Tibial artery (tissue), 4 donors: Measurements from ENCODE around the gene FAM174C.

Experiments used
- DNase-seq, 2 donors: peaks; one replicate each; pipeline ENCODE4 v3.0.0-alpha.2; 2019
- H3K27ac ChIP-seq, 2 donors: fragments of 200-600 bp; sonication (generic) in 1 of 2; 1 replicate in 1 of 2; 2 replicates in 1 of 2; pipeline ENCODE4 v1.5.1; 2018 to 2019; ENCODE audit warnings: mild to moderate bottlenecking in 1 of 2
- H3K27me3 ChIP-seq, 2 donors: fragments of 200-600 bp; sonication (generic) in 1 of 2; one replicate each; pipeline versions ENCODE4 v1.5.1 to v1.6.0; 2016 to 2019
- H3K36me3 ChIP-seq, 3 donors: fragments of 200-600 bp; sonication (generic) in 2 of 3; one replicate each; pipeline ENCODE4 v1.5.1; 2016 to 2019; ENCODE audit warnings: mild to moderate bottlenecking in 2 of 3
- H3K4me1 ChIP-seq, 4 donors: fragments of 200-600 bp; sonication (generic) in 2 of 4; 1 replicate in 3 of 4; 2 replicates in 1 of 4; pipeline ENCODE4 v1.5.1; 2016 to 2019
- H3K4me3 ChIP-seq, 2 donors: fragments of 200-600 bp; sonication (generic) in 1 of 2; 1 replicate in 1 of 2; 2 replicates in 1 of 2; pipeline ENCODE4 v1.5.1; 2018 to 2019; ENCODE audit warnings: mild to moderate bottlenecking in 2 of 2
- H3K9me3 ChIP-seq, 3 donors: fragments of 200-600 bp; sonication (generic) in 1 of 3; one replicate each; pipeline ENCODE4 v1.5.1; 2016 to 2019
- intact Hi-C: fragments of 100-400 bp; cut with DNase I; formaldehyde crosslinking; loops from one replicate; pipeline ENCODE4 v1.15.0; 2023; ENCODE audit warnings: low total_unique reads
- TF ChIP-seq, protein P1 (sequence below), 2 experiments: fragments of 200-600 bp in 1 of 2; fragments of 450-650 bp in 1 of 2; IDR thresholded peaks; one replicate each; pipeline ENCODE4 v1.5.1; 2017 to 2019; ENCODE audit warnings: antibody characterized with exemption in 2 of 2, mild to moderate bottlenecking in 1 of 2, moderate library complexity in 1 of 2

Gene FAM174C

DNA sequence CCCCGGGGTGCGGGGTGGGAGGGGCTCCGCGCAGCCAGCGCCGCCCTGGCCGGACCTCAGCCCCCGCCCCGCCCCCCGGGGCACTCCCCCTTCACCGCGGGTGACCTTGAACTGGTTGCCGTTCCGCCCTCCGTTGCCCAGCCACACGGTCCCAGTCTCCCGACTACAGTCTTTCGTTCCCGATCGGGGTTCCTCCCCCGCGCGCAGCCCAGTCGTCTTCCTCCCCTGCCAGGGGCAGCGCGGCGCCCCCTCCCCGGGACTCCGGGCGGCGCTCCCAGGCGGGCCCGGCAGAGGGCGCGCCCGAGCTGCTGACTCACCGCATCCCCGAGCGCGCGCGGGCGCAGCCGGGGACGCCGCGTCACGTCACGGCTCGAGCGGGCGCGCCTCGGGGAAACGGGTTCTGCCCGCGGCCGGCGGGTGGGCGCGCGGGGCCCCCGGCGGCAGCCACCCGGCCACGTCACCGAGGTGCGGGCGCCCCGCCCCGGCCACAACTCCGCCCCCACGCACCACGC lies 26.5 kb upstream of the FAM174C start:
- Histone ChIP-seq H3K36me3 (peaks cover 4 to 19% (median 15%) of the 10 kb centered on the region in 3 donors), H3K9me3 (no peaks in the 10 kb centered on the region), H3K4me1 (peaks cover 7 to 67% (median 55%) of the 10 kb centered on the region in 4 donors), H3K4me3 (peak overlapping the region; percentile 67 to 94), H3K27ac (peak overlapping the region; percentile 98 to 99), H3K27me3 (no peaks in the 10 kb centered on the region)
- peak; percentile 71 to 89 for DNase-seq
- intact Hi-C loops, result no loop called here
- TF ChIP-seq, protein P1, sequence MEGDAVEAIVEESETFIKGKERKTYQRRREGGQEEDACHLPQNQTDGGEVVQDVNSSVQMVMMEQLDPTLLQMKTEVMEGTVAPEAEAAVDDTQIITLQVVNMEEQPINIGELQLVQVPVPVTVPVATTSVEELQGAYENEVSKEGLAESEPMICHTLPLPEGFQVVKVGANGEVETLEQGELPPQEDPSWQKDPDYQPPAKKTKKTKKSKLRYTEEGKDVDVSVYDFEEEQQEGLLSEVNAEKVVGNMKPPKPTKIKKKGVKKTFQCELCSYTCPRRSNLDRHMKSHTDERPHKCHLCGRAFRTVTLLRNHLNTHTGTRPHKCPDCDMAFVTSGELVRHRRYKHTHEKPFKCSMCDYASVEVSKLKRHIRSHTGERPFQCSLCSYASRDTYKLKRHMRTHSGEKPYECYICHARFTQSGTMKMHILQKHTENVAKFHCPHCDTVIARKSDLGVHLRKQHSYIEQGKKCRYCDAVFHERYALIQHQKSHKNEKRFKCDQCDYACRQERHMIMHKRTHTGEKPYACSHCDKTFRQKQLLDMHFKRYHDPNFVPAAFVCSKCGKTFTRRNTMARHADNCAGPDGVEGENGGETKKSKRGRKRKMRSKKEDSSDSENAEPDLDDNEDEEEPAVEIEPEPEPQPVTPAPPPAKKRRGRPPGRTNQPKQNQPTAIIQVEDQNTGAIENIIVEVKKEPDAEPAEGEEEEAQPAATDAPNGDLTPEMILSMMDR (IDR thresholded peaks at IDR 0.05), result peak; percentile 84 to 99

DNA sequence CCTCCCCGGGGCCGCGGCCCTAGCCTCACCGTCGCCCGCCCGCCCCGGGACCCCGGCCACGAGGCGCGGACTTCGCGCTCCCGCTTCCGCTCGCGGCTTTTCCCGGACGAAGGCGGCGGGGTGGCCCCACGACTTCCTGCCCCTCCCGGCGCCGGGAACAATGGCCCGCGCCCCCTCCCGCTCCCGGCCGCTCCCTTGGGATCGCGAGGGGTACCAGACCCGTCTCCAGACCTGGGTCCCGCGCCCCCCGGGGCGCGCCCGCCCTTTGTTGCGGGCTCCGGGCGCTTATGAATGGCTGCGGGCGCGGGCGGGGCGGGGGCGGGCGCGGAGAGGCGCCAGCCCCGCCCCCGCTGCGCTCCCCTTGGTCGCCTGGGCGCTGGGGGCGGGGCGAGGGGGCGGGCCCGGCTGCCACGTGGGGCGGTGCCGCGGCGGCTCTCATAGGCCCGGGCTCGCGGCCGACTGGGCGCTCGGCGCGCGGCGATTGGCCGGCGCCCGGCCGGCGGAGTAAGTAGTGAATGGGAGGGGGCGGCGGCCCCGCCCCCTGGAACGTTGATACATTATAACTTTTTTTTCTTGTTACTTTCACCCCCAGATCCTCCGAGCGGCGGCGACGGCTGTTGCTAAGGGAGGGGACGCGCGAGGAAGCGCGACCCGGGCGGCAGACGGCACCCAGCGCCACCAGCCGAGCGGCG lies 25.9 kb upstream of the FAM174C start:
- Histone ChIP-seq H3K27me3 (no peaks in the 10 kb centered on the region), H3K9me3 (no peaks in the 10 kb centered on the region), H3K4me1 (peaks cover 11 to 67% (median 55%) of the 10 kb centered on the region in 4 donors), H3K27ac (peak overlapping the region; percentile 98 to 99), H3K4me3 (peak overlapping the region; percentile 67 to 94), H3K36me3 (peaks cover 10 to 25% (median 17%) of the 10 kb centered on the region in 3 donors)
- TF ChIP-seq, protein P1 (IDR thresholded peaks at IDR 0.05), result no peak
- peak; percentile 97 to 98 for DNase-seq
- intact Hi-C loops, result no loop called here

DNA sequence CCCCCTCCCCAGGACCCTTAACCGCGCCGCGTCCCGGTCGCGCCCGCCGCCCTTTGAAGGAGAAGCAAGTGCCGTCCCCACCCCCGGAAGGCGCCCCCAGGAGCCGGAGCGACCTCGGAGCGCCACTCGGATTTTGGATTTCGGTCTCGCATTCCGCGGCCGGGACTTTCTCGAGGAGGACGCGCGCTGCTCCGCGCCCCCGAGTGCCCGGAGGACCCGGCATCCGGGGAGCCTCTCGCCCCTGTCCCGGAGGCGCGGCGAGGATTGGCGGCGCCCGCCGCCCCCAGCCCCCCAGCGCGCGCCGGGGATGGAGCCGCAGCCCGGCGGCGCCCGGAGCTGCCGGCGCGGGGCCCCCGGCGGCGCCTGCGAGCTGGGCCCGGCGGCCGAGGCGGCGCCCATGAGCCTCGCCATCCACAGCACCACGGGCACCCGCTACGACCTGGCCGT lies 25.3 kb upstream of the FAM174C start:
- H3K36me3 ChIP-seq, result peaks cover 15 to 30% (median 23%) of the 10 kb centered on the region in 3 donors
- DNase-seq, result no peak
- intact Hi-C loops, result no loop called here
- H3K27me3 ChIP-seq, result no peaks in the 10 kb centered on the region
- H3K9me3 ChIP-seq, result no peaks in the 10 kb centered on the region
- peaks cover 10 to 67% (median 55%) of the 10 kb centered on the region in 4 donors for H3K4me1 ChIP-seq
- peak overlapping the region; percentile 98 for H3K27ac ChIP-seq
- TF ChIP-seq, protein P1 (IDR thresholded peaks at IDR 0.05), result no peak
- H3K4me3 ChIP-seq, result peak overlapping the region; percentile 67 to 94

DNA sequence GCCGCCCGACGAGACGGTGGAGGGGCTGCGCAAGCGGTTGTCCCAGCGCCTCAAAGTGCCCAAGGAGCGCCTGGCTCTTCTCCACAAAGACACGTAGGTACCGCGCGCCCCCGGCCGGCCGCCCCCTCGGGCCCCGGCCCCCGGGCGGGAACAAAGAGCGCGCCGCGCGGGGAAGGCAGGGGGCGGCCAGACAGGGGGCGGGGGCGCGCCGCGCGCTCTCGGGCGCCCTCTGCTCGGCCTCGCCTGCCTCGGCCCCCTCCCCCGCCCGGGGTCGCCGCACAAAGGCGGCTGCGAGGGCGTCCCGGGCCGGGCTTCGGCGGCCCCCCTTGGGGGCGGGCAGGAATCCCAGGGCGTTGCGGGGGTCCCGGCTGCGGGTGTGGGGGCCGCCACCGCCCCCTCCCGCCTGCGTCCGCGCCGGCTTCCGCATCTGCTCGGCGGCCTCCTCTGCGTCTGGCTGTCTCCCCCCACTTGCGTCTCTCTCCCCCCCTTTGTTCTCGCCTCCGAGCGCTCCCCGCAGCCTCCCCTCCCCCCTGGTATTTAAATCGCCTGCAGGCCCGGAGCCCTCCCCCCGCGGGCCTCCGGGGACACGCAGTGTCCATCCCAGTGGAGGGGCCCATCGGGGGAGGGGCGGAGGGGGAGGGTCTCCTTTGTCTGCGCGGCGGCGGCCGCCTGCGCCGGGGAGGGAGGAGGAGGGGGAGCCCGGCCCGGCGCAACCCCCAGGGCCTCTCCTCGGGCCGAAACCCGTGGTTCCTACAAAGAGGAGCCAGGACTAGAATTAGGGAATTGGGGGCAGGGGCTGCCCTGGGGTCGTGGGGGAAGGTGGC lies 24.7 kb upstream of the FAM174C start:
- Histone ChIP-seq H3K36me3 (peaks cover 22 to 37% (median 29%) of the 10 kb centered on the region in 3 donors), H3K4me1 (peaks cover 7 to 67% (median 55%) of the 10 kb centered on the region in 4 donors), H3K27ac (peak overlapping the region; percentile 98), H3K4me3 (peak overlapping the region; percentile 67 to 94), H3K27me3 (no peaks in the 10 kb centered on the region), H3K9me3 (no peaks in the 10 kb centered on the region)
- DNase-seq, result no peak
- intact Hi-C loops, result no loop called here
- TF ChIP-seq, protein P1 (IDR thresholded peaks at IDR 0.05), result no peak

DNA sequence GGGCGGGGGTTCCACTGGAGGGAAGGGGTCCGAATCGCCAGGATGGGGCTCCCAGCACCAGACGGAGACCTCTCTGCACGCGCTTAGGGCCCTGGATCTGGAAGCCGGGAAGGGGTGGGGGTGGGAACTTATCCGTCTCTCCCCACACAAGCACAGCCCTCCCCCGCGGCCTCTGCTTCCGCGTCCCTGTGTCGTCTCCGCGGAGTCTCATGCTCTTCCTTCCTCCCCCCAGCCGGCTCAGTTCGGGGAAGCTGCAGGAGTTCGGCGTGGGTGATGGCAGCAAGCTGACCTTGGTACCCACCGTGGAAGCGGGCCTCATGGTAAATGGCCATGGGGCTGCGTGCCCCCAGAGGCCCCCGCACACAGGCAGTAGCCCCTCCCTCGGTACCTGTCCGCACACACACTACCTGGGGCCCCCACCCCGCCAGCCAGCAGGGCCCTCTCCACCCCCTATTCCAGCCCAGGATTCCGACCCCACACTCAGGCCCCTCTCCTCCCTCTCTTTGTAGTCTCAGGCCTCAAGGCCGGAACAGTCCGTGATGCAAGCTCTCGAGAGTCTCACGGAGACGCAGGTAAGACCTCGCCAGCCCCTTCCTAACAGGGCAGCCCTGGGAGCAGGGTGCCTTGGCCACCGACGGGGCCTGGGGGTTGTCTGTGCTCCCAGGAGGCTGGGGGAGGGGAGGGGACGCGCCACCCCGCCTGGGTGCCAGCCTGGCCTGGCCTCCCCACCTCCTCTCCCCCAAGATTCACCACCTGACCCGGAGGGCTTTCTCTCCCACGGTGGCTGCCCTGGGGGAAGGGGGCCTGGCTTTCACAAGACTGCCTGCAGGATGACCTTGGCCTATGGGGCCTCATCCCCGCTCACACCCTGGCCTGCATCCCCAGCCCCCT lies 23.8 kb upstream of the FAM174C start:
- H3K36me3 ChIP-seq, result peaks cover 29 to 46% (median 38%) of the 10 kb centered on the region in 3 donors

More for the DNA sequence above, 23.8 kb upstream of the FAM174C start:
- DNase-seq, result peak; percentile 84 to 89
- peak overlapping the region; percentile 67 to 94 for H3K4me3 ChIP-seq
- intact Hi-C loops, result no loop called here
- no peaks in the 10 kb centered on the region for H3K9me3 ChIP-seq
- no peaks in the 10 kb centered on the region for H3K27me3 ChIP-seq
- peak overlapping the region; percentile 98 for H3K27ac ChIP-seq
- H3K4me1 ChIP-seq, result peaks cover 7 to 62% (median 51%) of the 10 kb centered on the region in 4 donors
- TF ChIP-seq, protein P1 (IDR thresholded peaks at IDR 0.05), result no peak
